ENCODE measurements around the gene SYNPR. TPM values are rescaled to one million over a fixed set of nuclear protein-coding genes. Genes with fewer than 3 reads are reported as not detected.
"Not testable (repeated sequence)": the region's sequence is repeated elsewhere in the genome, so short reads cannot be mapped to it uniquely, and the experiment has no call there.

Gene SYNPR
- total RNA-seq, 6 experiments from 2014 or later: not detected

- intact Hi-C loops (cut with DNase I): no loop called here
- no peak overlapping the region for H3K27ac ChIP-seq
- DNase-seq (no peak), ATAC-seq (no peak)
- TF ChIP-seq CTCF (IDR thresholded peaks at IDR 0.05) (no peak), POLR2A (IDR thresholded peaks at IDR 0.05) (no peak)
- H3K9me3 ChIP-seq: no peaks in the 10 kb centered on the region
- 55% methylated on average over 3 of the region's 3 CpGs for WGBS (ENCODE audit: insufficient coverage, low coverage, low lambda C conversion rate, missing lambda C conversion rate)
- H3K36me3 ChIP-seq: no peaks in the 10 kb centered on the region
- H3K4me3 ChIP-seq: no peak overlapping the region
- no peaks in the 10 kb centered on the region for H3K27me3 ChIP-seq
- H3K4me1 ChIP-seq: no peaks in the 10 kb centered on the region
Measured at GRCh38 chr3:63635186-63635585, 357.1 kb downstream of the SYNPR start.

GRCh38 chr3:63639806-63640205, 361.7 kb downstream of the SYNPR start:
- ATAC-seq (no peak), DNase-seq (no peak)
- Histone ChIP-seq H3K4me1 (no peaks in the 10 kb centered on the region), H3K27me3 (no peaks in the 10 kb centered on the region), H3K4me3 (no peak overlapping the region), H3K9me3 (no peaks in the 10 kb centered on the region), H3K36me3 (no peaks in the 10 kb centered on the region), H3K27ac (no peak overlapping the region)
- whole genome bisulfite sequencing (ENCODE audit: insufficient coverage, low coverage, low lambda C conversion rate, missing lambda C conversion rate): 60% methylated on average over 1 of the region's 2 CpGs
- TF ChIP-seq CTCF (IDR thresholded peaks at IDR 0.05) (no peak), POLR2A (IDR thresholded peaks at IDR 0.05) (no peak)
- intact Hi-C loops (cut with DNase I): no loop called here

- 36% methylated on average over 1 of the region's 1 CpG for WGBS (ENCODE audit: insufficient coverage, low coverage, low lambda C conversion rate, missing lambda C conversion rate)
- intact Hi-C loops (cut with DNase I): no loop called here
- H3K27me3 ChIP-seq: no peaks in the 10 kb centered on the region
- DNase-seq (no peak), ATAC-seq (no peak)
- no peaks in the 10 kb centered on the region for H3K36me3 ChIP-seq
- no peaks in the 10 kb centered on the region for H3K4me1 ChIP-seq
- no peaks in the 10 kb centered on the region for H3K9me3 ChIP-seq
- TF ChIP-seq POLR2A (IDR thresholded peaks at IDR 0.05) (no peak), CTCF (IDR thresholded peaks at IDR 0.05) (no peak)
- no peak overlapping the region for H3K4me3 ChIP-seq
- no peak overlapping the region for H3K27ac ChIP-seq
Measured at GRCh38 chr3:63642488-63642887, 364.4 kb downstream of the SYNPR start.

GRCh38 chr3:63644212-63644797, 366.2 kb downstream of the SYNPR start:
- Histone ChIP-seq H3K9me3 (no peaks in the 10 kb centered on the region), H3K4me3 (no peak overlapping the region), H3K27ac (no peak overlapping the region), H3K27me3 (no peaks in the 10 kb centered on the region), H3K4me1 (no peaks in the 10 kb centered on the region), H3K36me3 (no peaks in the 10 kb centered on the region)
- TF ChIP-seq POLR2A (IDR thresholded peaks at IDR 0.05) (no peak), CTCF (IDR thresholded peaks at IDR 0.05) (no peak)
- 46% methylated on average over 5 of the region's 5 CpGs for WGBS (ENCODE audit: insufficient coverage, low coverage, low lambda C conversion rate, missing lambda C conversion rate)
- DNase-seq (no peak), ATAC-seq (no peak)
- intact Hi-C loops (cut with DNase I): no loop called here

GRCh38 chr3:63644928-63645781, 367.0 kb downstream of the SYNPR start:
- 59% methylated on average over 7 of the region's 25 CpGs for WGBS (ENCODE audit: insufficient coverage, low coverage, low lambda C conversion rate, missing lambda C conversion rate)
- H3K27ac ChIP-seq: not testable (repeated sequence)

More at GRCh38 chr3:63644928-63645781, 367.0 kb downstream of the SYNPR start:
- H3K4me3 ChIP-seq; H3K9me3 ChIP-seq; ATAC-seq; H3K27me3 ChIP-seq; H3K4me1 ChIP-seq; DNase-seq; H3K36me3 ChIP-seq; intact Hi-C loops (cut with DNase I): not testable (repeated sequence)

All from right lobe of liver (tissue), 6 donors.